ENCODE measurements around the gene CNDP2.

DNA sequence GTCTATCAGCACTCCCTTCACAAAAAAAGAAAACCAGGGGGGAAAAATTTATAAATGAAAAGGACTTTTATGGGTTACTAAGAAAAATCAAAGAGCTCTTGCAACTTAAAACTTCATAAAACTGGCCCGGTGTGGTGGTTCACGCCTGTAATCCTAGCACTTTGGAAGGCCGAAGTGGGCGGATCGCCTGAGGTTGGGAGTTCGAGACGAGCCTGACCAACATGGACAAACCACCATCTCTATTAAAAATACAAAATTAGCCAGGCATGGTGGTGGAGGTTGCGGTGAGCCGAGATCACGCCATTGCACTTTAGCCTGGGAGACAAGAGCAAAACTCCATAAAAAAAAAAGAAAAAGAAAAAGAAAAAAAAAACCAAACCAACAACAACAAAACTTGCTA lies 40.8 kb upstream of the CNDP2 start:
- TF ChIP-seq EZH2phosphoT487 (IDR thresholded peaks at IDR 0.05; ENCODE audit: low read depth, severe bottlenecking, unreplicated experiment) (no peak), EZH2 (IDR thresholded peaks at IDR 0.05; ENCODE audit: borderline replicate concordance) (no peak)
- TF ChIP-seq, protein P1, sequence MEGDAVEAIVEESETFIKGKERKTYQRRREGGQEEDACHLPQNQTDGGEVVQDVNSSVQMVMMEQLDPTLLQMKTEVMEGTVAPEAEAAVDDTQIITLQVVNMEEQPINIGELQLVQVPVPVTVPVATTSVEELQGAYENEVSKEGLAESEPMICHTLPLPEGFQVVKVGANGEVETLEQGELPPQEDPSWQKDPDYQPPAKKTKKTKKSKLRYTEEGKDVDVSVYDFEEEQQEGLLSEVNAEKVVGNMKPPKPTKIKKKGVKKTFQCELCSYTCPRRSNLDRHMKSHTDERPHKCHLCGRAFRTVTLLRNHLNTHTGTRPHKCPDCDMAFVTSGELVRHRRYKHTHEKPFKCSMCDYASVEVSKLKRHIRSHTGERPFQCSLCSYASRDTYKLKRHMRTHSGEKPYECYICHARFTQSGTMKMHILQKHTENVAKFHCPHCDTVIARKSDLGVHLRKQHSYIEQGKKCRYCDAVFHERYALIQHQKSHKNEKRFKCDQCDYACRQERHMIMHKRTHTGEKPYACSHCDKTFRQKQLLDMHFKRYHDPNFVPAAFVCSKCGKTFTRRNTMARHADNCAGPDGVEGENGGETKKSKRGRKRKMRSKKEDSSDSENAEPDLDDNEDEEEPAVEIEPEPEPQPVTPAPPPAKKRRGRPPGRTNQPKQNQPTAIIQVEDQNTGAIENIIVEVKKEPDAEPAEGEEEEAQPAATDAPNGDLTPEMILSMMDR (IDR thresholded peaks at IDR 0.05; ENCODE audit: poor library complexity), result no peak

All from hepatocyte (in vitro differentiated cells).